Measurements from ENCODE around the gene AGMO.
A peak's percentile ranks its signal among the peaks of the same experiment; 100 is the strongest.

Gene AGMO

GRCh38 chr7:15292138-15292537 is 269.7 kb downstream of the AGMO start:
- Histone ChIP-seq H3K4me1 (ENCODE audit: control insufficient read depth in 1 of 2, insufficient read depth in 1 of 2, low read depth in 1 of 2, low read length in 1 of 2) (no peaks in the 10 kb centered on the region), H3K9me3 (no peaks in the 10 kb centered on the region), H3K4me3 (ENCODE audit: low read depth in 1 of 2, low read length in 1 of 2) (no peak overlapping the region), H3K27ac (no peak overlapping the region), H3K27me3 (no peaks in the 10 kb centered on the region), H3K36me3 (no peaks in the 10 kb centered on the region)
- TF ChIP-seq CTCF (IDR thresholded peaks at IDR 0.05) = no peak

GRCh38 chr7:15291699-15292098 is 270.1 kb downstream of the AGMO start:
- Histone ChIP-seq H3K9me3 (no peaks in the 10 kb centered on the region), H3K4me3 (ENCODE audit: low read depth in 1 of 2, low read length in 1 of 2) (no peak overlapping the region), H3K27me3 (no peaks in the 10 kb centered on the region), H3K27ac (no peak overlapping the region), H3K4me1 (ENCODE audit: control insufficient read depth in 1 of 2, insufficient read depth in 1 of 2, low read depth in 1 of 2, low read length in 1 of 2) (no peaks in the 10 kb centered on the region), H3K36me3 (no peaks in the 10 kb centered on the region)
- TF ChIP-seq CTCF (IDR thresholded peaks at IDR 0.05) = no peak

GRCh38 chr7:15288741-15289140 is 273.1 kb downstream of the AGMO start:
- H3K27ac ChIP-seq = no peak overlapping the region
- H3K4me3 ChIP-seq (ENCODE audit: low read depth in 1 of 2, low read length in 1 of 2) = no peak overlapping the region
- H3K36me3 ChIP-seq = no peaks in the 10 kb centered on the region
- no peak for TF ChIP-seq CTCF (IDR thresholded peaks at IDR 0.05)
- H3K4me1 ChIP-seq (ENCODE audit: control insufficient read depth in 1 of 2, insufficient read depth in 1 of 2, low read depth in 1 of 2, low read length in 1 of 2) = no peaks in the 10 kb centered on the region
- no peaks in the 10 kb centered on the region for H3K27me3 ChIP-seq
- H3K9me3 ChIP-seq = no peaks in the 10 kb centered on the region

GRCh38 chr7:15284396-15284795 is 277.4 kb downstream of the AGMO start:
- no peaks in the 10 kb centered on the region for H3K9me3 ChIP-seq
- no peak for TF ChIP-seq CTCF (IDR thresholded peaks at IDR 0.05)
- no peak overlapping the region for H3K27ac ChIP-seq
- no peaks in the 10 kb centered on the region for H3K4me1 ChIP-seq (ENCODE audit: control insufficient read depth in 1 of 2, insufficient read depth in 1 of 2, low read depth in 1 of 2, low read length in 1 of 2)
- H3K4me3 ChIP-seq (ENCODE audit: low read depth in 1 of 2, low read length in 1 of 2) = no peak overlapping the region
- H3K36me3 ChIP-seq = peaks cover 23% of the 10 kb centered on the region
- no peaks in the 10 kb centered on the region for H3K27me3 ChIP-seq

- H3K27ac ChIP-seq = peak overlapping the region; percentile 22
- no peaks in the 10 kb centered on the region for H3K4me1 ChIP-seq (ENCODE audit: control insufficient read depth in 1 of 2, insufficient read depth in 1 of 2, low read depth in 1 of 2, low read length in 1 of 2)
- H3K4me3 ChIP-seq (ENCODE audit: low read depth in 1 of 2, low read length in 1 of 2) = no peak overlapping the region
- no peaks in the 10 kb centered on the region for H3K9me3 ChIP-seq
- no peaks in the 10 kb centered on the region for H3K27me3 ChIP-seq
- peaks cover 23% of the 10 kb centered on the region for H3K36me3 ChIP-seq
- no peak for TF ChIP-seq CTCF (IDR thresholded peaks at IDR 0.05)
These were observed 281.6 kb downstream of the AGMO start for GRCh38 chr7:15280078-15280733.

Data from neutrophil (primary cell).